GM21619 (cell line): ENCODE data around the gene OR13J1.
A peak's percentile ranks its signal among the peaks of the same experiment; 100 is the strongest.

Experiments
- ATAC-seq: cut with Tn5 transposase; IDR thresholded peaks from one replicate; pipeline ENCODE4 v1.9.1; 2021; ENCODE audit not compliant: unreplicated experiment

OR13J1 gene

DNA sequence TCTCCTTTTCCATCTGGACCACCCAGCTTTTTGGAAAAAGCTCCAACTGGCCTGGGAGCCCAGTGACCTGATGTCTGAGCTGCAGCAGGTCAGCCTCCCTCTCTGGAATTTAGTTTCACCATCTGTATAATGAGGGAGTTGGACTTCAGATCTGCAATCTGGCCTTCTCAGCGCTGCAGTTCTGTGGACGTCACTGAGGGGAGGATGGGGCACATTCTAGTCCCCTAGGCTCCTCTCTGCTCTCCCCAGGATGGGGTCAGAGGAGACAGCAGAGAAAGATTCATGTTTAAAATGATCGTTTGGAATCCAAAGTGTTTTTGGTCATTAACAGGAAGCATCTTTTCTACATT is 10.2 kb downstream of the OR13J1 start:
- ATAC-seq = no peak

DNA sequence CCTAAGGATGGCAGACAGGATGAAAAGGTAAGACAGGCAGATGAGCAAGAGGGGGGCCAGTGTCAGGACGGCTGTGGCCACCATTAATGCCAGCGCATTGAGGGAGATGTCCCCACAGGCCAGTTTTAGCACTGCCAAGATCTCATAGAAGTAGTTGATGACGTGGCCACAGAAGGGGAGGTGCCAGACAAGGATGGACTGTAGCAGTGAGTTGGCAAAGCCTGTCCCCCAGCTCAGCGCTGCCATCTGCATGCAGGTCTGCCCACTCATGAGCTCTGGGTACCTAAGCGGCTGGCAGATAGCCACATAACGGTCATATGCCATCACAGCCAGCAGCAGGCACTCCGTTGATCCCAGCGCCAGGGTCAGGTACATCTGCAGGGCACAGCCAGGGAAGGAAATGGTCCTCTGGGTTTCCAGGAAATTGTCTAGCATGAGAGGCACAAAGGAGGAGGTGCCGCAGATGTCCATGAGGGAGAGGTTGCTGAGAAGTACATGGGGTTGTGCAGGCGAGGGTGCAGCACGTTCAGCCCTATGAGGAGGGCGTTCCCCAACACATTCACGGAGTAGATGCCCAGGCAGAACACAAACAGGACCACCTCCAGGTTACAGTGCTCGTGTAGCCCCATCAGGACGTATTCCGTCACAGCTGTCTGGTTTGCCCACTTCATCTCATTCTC is 10.8 kb downstream of the OR13J1 start:
- no peak for ATAC-seq

DNA sequence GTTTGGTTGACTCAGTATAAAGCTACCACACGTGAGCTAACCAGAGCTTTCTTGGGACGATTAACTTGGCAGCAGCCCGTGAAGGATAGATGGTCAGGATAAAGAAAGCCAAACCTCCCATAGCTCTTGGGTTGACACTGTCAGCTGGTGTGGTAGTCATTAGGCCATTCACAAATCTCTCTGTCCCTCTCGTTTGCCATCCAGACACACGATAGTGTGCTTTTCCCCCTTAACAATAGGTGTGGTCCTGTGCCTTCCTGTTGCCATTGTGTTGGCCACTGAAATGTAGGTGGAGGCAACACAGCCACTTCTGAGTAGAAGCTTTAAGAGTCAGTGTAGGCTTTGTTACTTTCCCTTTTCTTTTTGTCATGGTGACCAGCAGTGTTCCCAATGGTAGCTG is 11.7 kb downstream of the OR13J1 start:
- ATAC-seq = no peak

DNA sequence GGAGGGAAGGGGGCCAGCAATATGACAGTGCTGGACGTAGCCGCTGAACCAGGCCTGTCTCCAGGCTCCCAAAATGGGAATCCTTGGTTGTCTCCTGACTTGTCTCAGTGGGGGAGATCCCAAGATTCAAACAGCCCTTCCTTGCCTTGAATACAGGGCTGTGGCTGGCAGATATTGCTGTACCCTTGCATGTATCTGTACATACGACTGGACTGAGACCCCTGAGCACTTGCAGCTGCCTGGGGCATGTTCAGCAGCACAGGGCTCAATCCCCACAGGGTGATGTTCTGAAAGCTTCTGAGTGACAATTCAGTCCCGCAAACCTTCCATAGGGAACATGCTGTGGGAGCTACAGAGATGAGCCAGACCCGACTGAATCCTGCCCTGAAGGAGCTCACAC is 13.3 kb downstream of the OR13J1 start:
- ATAC-seq = no peak

DNA sequence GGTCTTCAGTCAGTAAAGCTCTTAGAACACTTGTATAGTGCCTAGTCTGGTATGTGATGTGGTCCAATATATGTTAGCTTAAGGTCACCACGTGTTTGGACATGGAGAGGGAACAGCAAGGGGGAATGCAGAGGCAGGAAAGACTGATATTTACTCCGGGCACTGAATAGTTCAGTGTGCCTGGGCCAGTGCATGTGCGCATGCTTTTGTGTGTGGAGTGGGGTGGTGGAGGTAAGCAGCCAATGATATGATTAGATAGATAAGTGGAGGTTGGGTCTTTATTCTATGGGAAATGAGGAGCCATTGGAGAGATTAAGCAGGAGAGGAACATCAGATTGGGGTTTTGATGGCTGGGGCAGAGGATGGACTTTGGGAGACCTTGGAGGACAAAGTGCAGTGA is 14.0 kb downstream of the OR13J1 start:
- no peak for ATAC-seq

GRCh38 chr9:35854091-35854762 is 16.0 kb downstream of the OR13J1 start:
- ATAC-seq = no peak

DNA sequence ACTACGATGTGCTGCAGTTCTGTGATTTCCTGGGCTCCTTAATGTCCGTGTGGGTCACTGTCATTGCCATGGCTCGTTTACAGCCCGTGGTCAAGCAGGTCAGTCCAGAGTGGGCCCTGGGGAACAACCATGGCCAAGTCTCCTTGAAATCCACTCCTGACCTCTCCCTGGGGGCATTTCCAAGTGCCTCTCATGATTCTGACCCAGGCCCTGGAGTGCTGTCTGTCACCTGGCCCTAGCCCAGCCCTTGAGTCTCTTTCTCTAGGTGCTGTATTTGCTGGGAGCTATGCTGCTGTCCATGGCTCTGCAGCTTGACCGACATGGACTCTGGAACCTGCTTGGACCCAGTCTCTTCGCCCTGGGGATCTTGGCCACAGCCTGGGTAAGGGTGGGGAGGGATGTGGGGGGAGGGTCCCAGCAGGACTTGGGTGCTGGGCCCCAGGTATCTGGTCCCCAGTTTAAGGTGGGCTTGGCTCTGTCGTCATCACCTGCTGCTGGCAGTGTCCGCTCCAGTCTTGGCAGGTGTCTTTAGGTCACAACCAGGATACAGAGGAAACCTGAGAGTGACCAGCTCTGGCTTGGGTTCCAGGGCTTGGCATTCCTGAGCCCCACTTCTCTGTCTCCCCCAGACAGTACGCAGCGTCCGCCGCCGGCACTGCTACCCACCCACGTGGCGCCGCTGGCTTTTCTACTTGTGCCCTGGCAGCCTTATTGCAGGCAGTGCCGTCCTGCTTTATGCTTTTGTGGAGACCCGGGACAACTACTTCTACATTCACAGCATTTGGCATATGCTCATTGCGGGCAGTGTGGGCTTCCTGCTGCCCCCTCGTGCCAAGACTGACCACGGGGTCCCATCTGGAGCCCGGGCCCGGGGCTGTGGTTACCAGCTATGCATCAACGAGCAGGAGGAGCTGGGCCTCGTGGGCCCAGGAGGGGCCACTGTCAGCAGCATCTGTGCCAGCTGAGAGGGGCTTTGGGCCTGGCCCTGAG is 17.0 kb downstream of the OR13J1 start:
- no peak for ATAC-seq

DNA sequence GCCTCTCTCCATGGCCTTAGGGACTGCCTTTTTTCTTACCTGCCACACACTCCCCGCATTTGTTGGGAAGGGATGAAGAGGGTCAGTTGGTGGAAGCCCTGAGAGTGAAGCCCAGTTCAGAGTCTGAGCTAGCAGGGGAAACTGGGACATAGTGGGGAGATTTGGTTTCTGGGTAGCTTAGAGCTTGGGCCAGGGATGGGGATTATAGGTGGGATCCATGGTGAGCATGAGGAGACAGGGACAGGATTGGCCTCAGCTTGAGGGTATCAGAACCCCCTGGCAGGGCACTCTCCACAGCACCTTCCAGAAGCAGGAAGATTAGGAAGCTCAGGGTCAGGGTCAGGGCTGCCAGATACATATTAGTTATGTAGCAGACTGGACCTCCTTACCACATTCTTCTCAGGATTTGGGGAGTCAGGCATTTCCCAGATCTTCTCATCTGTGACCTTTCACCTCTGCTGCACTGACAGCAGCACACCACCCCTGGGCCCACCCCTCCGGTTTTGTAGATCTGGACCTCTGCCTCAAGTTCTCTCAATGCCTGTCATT is 17.9 kb downstream of the OR13J1 start:
- ATAC-seq = no peak

DNA sequence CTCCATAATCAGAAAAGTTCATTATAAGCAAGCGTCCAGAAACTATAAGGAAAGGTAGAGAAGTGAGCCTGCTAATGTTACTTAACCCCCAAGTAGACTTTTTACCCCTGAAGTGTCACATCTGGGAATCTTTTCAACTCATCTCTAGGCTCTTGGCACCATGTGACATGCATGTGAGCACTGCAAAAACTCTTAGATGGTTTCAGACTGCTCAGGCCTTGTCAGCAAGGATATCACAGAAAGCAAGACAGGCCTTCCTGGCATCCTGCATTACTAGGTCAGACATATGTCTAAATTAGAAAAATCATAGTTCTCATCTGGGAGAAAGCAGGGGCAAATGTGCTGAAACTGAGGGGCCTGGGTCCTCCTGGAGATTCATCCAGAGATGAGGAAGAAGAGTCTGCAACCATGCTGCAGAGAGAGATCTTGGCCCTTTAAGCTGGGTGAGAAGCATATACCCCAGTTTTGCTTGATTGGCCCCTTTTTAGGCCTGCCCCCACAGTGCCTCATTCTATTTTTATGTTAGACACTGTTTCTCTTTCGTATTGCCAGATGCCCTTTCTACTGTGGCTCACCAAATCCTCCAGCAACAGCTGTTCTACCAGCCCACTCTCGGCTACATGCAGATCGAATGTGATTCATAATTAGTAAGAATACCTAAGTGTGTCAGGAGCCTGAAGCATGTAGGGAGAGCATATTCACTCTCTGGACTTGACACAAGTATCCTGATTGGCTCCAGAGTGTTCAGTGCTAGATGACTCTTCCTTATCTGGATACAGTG is 22.2 kb downstream of the OR13J1 start:
- peak; percentile 96 for ATAC-seq

- no peak for ATAC-seq
These were observed 24.1 kb downstream of the OR13J1 start for GRCh38 chr9:35845824-35846771.

GRCh38 chr9:35844628-35845270 is 25.5 kb downstream of the OR13J1 start:
- no peak for ATAC-seq

DNA sequence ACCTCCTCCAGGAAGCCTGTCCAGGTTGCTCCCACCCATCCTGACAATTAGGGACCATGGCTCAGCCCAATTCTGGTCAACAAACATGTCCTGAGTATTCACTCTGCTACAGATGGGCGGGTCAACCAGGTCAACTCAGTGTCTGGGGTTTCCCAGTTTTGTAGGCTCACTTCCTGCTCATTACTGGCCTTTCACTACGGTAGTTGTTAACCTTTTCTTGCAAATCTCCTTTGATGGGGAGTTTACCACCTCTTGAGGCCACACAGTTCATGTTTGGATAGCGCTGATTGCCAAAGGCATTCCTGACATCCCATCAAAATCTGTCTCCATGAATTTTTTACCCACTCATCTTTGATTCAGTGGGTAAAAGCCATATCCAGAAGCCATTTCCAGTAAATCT is 27.4 kb downstream of the OR13J1 start:
- ATAC-seq = peak; percentile 59

DNA sequence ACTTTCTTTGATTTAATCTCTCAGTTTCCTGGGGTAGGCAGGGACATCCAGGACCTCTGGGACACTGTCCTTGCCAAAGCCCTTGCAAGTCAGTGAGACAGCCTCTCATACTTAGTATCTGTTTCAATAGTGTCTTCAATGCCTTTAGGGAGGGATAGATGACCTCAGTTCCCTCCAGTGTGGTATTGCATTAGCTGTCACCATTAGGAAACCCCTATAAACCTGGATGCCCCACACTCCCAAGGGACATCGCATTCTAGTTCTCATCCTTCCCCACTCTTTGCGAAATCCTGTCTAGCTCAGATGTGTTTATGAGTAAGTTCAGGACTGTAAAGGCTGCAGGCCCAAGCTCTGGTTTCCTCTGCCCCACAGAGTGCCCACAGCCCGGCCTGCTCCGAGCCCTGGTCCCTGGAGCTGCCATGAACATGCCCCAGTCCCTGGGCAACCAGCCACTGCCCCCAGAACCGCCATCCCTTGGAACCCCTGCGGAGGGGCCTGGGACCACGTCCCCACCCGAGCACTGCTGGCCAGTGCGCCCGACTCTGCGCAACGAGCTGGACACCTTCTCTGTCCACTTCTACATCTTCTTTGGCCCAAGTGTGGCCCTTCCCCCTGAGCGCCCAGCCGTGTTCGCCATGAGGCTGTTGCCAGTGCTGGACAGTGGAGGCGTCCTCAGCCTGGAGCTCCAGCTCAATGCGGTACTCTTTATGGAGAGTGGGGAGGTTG is 28.0 kb downstream of the OR13J1 start:
- no peak for ATAC-seq

GRCh38 chr9:35841645-35841900 is 28.6 kb downstream of the OR13J1 start:
- no peak for ATAC-seq

GRCh38 chr9:35840881-35841644 is 29.1 kb downstream of the OR13J1 start:
- no peak for ATAC-seq

DNA sequence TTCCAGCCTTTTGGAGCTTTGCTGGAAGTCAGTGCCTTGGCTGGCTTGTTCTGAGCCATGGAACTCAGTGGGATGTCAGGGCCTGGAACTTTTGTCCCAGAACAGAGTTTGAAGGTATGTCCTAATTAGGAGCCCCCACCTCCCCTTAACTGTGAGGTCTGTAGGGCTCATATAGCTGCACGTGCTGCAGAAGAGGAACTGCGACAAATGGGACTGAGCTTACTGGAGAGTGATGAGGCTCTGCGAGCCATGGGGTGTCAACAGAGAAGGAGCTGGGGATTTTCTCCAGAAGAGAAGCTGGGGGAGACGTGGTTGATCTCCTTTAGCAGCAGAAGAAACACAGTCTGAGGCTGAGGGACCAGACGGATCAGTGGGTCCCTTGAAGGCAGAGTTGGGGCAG is 30.3 kb downstream of the OR13J1 start:
- no peak for ATAC-seq

DNA sequence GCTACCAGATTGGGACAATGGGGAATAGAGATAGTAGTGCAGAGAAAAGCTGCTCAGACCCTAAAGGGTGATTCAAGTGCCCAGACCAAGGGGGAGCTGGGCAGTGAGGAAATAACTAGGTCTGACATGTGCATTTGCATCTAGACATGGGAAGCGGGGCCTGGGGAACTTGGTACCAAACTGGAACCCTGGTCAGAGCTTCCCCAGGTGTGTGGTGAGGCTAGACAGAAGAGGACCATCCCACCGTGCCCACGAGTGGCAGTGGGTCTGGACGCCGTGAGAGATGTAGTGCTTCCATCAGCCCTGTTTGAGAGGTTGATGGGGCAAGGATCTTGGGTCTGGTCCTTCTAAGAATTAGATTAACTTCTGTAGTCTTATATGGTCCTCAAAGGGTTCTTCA is 33.6 kb downstream of the OR13J1 start:
- no peak for ATAC-seq

DNA sequence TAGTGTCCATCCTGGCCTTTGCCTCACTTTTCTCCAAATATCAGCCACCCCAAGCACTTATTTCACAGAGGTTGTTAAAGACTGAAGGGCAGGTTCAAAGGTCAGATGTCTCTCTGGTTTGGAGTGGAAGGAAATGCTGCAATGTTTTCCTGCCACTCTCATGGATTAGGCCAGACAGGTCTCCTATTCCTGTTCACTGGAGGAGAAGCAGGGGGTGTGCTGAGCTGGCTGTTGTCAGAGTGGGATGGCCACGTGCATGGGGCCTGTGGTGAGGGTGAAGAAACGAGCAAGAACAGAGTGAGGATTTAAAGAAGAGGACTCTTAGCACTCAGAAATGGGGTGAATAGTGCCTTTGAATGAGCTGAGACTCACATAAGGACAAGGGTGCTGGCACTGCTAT is 34.4 kb downstream of the OR13J1 start:
- no peak for ATAC-seq
